Measurements from ENCODE around the gene RASSF3.
A peak's percentile ranks its signal among the peaks of the same experiment; 100 is the strongest.
"Not testable (repeated sequence)": the region's sequence is repeated elsewhere in the genome, so short reads cannot be mapped to it uniquely, and the experiment has no call there.

Gene RASSF3, protein sequence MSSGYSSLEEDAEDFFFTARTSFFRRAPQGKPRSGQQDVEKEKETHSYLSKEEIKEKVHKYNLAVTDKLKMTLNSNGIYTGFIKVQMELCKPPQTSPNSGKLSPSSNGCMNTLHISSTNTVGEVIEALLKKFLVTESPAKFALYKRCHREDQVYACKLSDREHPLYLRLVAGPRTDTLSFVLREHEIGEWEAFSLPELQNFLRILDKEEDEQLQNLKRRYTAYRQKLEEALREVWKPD

DNA sequence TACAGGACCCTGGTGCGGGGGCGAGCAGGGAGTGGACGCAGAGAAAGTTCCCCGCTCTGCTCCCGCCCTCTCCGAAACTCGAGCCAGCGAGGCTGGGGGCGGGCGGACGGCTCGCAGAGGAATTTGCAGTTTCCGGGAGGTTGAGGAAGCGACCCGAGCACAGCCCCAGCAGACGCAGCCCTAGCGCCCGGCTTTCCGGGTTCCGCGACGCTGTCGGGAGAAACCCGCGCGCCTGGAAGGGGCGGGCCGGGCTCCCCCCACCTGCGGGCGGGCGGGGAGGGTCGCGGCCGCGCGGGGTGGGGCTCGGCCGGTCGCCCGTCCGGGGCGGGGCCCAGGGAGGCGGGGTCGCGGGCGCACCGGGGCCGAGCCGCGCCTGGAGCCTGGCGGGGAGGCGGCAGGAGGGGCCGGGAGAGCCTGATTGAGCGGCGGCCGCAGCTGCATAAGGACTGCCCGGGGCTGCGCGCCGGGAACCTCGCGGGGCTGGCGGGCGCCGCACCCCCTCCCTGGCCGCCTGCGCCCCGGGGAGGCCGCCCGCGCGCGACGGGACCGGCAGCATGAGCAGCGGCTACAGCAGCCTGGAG lies at the start of gene RASSF3:
Gene RASSF3, plus strand, starts transcription at position 417 of the 581 bp plus-strand sequence. Its CDS starts 138 bp downstream, at position 555.
- peak; percentile 45 to 55 for DNase-seq (ENCODE audit: low read depth in 2 of 2)

DNA sequence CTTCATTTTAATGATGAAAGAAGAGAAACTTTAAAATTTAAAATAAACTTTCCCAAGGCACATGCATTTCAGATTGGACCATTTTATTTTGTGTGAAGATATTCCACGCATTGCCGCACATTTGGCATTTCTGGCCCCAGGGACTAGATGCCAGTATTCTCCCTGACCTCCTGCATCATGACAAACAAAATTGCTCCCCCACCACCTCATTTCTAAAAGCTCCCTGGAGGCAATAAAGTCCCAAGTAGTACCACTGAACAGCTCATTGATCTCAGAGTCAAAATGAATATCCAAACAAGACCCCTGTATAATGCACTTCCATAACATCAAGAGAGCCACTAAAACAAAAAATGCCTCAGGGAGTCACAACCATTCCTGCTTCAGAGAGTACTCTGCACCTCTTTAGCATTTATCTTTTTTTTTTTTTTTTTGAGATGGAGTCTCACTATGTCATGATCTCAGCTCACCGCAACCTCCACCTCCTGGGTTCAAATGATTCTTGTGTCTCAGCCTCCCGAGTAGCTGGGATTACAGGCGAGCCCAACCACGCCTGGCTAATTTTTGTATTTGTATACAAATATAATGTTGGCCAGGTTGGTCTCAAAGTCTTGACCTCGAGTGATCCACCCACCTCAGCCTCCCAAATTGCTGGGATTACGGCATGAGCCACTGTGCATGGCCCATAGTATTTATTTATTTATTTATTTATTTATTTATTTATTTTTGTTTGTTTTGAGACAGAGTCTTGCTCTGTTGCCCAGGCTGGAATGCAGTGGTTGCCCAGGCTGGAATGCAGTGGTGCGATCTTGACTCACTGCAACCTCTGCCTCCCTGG lies 48.8 kb upstream of the RASSF3 start:
- DNase-seq (ENCODE audit: low read depth in 2 of 2): no peak

DNA sequence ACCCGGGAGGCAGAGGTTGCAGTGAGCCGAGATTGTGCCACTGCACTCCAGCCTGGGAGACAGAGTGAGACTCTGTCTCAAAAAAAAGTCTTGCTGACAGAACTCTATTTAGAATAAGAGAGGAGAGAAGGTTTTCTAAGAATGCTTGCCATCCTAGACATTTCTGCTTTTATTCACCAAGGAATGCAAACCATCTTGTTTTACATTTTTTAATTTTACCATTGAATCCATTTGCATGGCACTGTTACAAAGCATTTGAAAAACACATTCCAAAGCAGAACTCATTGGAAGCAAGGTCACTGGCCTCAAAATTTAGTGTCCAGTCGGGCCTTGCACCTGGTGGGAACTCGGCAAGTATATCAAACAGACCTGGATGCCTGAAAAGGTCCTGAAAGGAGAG lies 44.2 kb upstream of the RASSF3 start:
- no peak for DNase-seq (ENCODE audit: low read depth in 2 of 2)

DNA sequence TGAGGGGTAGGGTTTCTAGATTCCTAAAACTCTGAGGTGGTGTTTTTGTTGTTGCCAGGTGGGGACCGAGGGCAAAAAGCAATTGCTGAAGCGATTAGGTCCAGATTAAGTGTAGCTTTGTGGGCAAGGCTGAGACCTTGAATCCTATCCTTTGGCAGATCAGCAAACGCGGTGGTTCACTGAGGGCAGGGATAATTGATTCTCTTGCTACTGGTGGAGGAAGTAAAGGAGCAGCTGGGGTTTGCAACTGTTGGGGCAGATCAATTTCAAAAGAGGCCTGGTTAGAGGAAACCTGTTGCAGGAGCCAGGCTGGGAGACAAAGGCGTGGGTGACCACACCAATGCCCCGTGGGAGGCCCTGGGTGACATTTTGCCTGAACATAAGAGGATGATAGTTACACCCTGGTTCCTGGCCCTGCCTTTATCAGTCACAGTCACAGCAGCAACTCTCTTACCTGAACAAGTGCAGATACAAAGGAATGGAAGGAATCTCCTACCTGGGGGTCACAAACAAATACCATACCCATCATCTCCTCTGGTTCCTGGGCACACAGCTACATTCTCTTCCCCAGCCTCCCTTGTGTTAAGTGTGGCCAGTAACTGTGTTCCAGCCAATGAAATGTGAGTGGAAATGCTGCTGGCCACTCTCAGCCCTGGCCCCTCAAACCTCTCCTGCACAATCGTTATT lies 43.3 kb upstream of the RASSF3 start:
- DNase-seq (ENCODE audit: low read depth in 2 of 2): no peak

DNA sequence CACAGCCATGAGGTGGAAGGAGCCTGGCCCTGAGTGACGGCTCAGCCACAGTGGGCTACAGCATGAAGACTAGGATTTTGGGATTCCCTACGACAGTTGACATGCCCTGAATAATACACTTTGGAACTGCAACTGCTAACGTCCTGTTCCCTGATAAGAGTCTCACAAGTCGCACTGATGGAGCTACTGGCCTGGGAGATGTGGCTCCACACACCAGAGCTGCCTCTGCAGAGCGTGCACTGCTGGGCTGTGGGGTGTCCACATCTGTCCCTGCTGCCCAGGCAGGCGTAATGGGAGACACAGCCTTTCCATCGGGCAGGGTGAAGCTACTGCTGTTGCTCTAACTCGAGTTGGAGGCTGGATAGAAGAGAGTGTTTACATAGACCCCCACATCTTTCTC lies 42.7 kb upstream of the RASSF3 start:
- DNase-seq (ENCODE audit: low read depth in 2 of 2): no peak

DNA sequence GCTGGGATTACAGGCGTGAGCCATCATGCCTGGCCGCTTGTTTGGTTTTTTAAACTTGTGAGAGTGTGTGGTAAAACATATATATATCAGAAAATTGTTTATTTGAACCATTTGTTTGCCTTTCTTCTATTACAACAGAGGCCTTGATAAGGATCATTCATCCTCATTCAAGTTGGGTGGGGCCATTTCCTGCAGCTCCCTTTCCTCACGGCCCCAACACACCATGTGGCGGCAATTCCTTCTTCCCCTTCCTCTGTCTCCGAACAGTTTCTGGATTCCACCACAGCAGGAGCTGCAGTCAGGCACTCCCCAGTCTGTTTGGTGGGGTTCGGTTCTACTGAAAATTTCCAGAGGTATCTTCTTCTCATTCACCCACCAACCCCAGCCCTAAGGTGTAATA lies 42.0 kb upstream of the RASSF3 start:
- no peak for DNase-seq (ENCODE audit: low read depth in 2 of 2)

DNA sequence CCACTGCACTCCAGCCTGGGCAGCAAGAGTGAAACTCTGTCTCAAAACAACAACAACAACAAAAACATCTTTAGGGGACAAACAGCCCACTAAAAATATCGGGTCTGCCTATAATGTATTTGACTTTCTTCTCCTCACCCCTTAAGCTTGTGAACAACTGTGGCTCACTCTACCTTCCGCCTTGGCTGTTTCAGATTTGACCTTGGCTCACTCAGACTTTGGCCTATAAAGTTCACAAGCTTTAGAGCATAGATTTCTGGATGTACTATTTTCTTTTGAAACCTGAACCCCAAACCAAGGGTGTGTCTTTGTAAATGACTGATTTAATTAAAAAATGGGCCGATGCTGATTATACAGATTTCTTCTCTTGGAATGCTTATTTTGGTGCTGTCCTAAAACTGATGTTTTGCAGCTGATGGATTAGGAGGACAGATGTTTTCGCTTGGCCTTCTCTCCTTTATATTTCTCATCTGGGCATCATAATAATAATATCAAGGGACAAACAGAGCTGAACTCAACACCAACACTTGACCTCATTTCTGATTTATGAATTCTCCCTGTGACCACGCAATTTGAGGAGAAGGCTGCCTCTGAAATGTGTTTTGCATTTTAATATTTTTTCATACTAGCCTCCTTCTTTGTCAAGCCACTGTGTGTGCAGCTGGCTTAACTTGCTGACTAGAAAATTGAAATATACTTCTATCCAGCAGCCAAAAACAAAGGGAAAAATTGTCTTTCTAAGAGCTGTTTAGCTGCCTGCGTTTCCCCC lies 40.2 kb upstream of the RASSF3 start:
- no peak for DNase-seq (ENCODE audit: low read depth in 2 of 2)

DNA sequence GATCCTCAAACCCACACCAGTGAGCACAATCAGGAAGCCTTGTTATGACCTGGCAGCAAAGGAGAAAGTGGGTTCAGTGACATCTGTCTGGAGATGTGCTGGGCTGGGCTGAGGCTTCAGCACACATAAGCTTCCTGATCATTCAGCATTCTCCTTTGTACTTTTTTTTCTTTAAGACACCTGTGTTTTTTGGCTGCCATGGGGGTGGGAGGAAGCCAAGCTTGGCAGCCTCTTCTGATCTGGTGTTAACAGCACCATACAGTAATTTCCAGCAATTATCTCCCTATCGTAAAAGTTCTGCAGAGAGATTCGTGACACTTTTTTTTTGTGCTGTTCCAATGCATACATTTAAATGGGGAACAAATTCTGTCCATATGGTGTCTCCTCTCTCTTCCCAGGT lies 38.9 kb upstream of the RASSF3 start:
- DNase-seq (ENCODE audit: low read depth in 2 of 2): no peak

DNA sequence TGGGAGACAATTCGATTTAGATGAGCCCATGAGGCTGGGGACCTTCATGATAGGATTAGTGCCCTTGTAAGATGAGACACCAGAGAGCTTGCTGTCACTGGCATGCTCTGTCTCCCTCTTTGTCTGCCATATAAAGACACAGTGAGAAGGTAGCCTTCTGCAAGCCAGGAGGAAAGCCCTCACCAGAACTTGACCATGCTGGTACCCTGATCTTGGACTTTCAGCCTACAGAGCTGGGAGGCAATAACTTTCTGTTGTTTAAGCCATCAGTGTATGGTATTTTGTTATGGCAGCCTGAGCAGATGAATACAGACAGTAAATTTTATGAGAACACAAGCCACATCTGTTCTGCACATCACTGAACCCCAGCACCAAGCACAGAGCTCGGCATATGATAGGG lies 38.1 kb upstream of the RASSF3 start:
- DNase-seq (ENCODE audit: low read depth in 2 of 2): no peak

DNA sequence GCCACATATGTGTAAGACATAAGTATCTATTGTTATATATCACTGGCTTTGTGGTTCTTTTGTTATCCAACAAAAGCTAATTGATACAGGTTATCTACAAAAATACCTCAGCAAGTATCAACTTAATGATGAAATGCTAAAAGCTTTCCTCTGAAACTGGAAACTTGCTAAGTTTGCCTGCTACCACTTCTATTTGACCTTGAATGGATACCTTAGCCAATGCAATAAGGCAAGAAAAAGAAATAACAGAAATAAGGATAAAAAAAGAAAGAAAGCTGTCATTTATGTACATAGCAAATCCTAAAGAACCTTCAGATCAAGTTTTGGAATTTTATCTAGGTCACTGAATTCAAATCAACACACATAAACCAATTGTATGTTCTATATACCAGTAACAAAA lies 35.5 kb upstream of the RASSF3 start:
- DNase-seq (ENCODE audit: low read depth in 2 of 2): no peak

DNA sequence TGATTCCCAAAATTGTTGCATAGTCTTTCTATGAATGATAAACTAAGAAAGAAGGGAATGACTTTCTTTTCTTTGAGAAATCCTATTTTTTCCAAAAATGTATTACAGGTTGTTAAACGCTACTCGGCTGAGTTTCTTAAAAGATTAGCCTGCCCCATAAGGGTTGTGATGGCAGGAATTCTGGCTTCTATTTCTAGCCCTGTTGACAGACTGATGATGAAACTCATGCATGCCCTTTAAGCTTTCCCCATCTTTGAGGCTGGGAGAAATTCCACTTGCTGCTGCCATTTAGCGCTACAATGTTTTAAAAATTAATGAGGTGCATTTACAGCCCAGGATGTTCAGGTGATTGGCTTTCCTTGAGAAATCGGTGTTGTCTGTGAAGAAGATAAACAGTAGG lies 33.2 kb upstream of the RASSF3 start:
- DNase-seq (ENCODE audit: low read depth in 2 of 2): no peak

DNA sequence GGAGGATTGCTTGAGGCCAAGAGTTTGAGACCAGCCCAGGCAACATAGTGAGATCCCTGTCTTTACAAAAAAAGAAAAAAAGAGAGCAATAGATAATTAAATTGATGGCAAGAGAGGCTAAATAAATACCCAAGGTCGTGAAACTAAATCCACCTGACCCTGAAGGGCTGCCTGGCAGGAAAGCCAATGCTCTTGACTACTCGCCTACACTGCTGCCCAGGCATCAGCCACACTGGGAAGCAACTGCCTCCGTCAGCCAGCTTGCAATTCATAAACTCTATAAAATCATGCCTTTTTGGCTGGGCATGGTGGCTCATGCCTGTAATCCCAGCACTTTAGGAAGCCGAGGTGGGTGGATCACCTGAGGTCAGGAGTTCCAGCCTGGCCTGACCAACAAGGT lies 31.7 kb upstream of the RASSF3 start:
- no peak for DNase-seq (ENCODE audit: low read depth in 2 of 2)

DNA sequence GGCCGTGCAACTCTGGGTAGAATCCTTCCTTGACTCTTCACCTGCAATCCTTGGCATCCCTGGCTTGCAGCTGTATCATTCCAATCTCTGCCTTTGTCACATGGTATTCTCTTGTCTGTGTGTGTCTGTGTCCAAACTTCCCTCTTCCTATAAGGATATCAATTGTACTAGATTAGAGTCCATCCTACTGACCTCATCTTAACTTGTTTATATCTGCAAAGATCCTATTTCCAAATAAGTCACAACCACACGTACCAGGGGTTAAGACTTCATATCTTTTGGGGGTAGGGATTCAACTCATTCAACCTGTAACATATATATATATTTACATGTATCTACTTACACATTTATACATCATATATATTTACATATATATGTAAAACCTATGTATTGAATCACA lies 29.6 kb upstream of the RASSF3 start:
- no peak for DNase-seq (ENCODE audit: low read depth in 2 of 2)

DNA sequence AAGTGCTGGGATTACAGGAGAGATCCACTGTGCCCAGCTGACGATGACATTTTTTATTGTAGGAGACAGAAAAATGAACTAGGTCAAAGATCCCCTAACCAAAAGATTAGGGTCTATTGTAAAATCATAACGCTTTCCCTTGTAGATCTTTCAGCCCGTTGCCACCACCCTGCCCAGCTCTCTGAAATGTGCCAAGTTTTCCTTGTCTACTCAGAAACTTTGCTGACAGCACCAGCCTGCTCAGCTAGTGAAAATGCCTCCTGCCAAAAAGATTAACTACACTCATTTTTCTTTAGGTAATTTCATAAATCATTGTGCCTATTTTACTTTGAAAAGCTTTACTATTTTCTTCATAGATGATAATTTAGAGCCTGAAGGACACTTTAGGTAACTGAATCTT lies 28.2 kb upstream of the RASSF3 start:
- DNase-seq (ENCODE audit: low read depth in 2 of 2): no peak

DNA sequence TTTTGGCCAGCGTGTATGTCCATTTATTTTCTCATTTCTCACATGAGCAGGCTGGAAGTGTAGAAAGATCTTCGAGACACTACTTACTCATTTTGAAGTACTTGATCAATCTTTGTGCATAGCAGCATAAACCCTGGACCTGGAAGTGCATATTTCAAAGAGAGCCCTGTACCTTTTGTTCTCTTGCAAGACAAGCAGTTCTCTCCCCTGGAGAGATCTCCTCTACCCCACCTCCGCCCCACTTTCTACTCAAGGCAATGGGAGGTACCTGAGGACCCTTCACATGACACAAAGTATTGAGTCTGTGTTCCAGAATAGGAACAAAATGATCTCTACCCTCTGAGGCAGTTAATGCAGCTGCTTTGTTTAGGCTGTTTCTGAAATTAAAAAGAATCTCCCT lies 27.4 kb upstream of the RASSF3 start:
- no peak for DNase-seq (ENCODE audit: low read depth in 2 of 2)

DNA sequence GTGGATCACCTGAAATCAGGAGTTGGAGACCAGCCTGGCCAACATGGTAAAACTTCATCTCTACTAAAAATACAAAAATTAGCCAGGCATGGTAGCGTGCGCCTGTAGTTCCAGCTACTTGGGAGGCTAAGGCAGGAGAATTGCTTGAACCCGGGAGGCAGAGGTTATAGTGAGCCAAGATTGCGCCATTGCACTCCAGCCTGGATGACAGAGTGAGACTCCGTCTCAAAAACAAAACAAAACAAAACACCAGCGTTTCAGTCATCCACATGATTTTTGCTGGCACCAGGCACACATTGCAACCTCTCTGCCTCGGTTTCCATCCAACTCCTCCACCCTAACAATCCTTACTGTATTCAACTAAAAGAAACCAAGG lies 26.9 kb upstream of the RASSF3 start:
- not testable (repeated sequence) for DNase-seq (ENCODE audit: low read depth in 2 of 2)

DNA sequence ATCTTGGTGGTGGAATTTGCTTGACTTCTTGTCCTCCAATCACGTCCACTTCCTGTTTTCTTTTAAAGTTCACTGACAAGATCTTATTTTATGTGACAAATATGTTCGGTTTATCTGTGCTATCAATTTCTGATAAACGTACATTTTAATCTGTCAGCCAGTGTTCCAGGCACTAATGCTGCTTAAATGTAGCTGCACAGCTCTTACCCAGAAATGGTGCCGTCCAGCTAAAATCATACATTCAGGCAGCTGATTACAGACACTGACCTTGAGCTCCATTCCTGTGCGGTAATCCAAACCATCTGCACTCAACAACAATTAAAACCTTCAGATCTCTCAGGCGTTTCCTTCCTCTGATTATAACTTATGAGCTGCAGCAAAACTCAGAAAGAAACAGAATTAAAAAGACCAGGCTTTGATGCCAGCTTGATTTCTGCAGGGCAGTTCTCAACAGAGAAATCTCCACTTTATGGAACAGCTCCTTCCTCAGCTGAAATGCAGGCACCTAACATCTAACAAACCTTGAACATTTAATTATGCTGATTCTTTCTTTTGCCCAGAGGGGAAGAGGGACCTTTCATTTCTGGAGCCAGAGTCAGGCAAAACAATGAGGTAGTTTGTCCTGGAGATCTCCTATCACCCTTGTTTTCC lies 26.4 kb upstream of the RASSF3 start:
- no peak for DNase-seq (ENCODE audit: low read depth in 2 of 2)

DNA sequence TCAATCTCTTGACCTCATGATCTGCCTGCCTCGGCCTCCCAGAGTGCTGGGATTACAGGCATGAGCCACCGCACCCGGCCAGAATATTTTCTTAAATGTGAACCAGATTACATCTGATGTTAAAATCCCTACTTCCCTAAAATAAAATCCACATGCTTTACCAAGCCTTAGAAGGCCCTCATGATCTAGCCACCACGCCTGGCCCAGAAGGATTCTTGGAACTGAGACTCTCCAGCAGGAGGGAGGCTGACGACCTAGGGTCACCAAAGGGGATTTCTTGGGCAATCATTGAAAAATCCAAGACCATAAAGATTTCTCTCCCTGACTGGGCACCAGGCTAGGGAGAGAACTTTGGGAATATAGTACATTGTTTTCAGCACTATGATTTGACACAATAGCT lies 25.2 kb upstream of the RASSF3 start:
- DNase-seq (ENCODE audit: low read depth in 2 of 2): no peak

DNA sequence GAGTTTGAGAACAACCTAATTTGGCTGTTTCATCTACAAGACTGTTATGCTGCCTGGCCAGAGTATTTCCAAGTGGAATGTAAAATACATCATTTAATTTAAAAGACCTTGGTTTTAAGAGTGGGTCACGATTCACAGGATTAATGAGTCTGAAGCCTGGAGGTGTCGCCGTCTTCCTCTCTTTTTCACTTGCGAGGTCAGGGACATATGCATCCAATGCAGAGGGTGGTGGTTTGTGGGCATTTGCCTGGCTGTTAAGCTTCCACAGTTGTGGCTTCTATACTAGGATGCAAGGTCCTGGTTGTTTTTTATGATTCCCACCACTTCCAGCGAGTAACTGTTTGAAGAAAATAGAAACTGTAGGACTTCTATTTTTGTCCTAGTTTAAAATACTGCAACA lies 22.8 kb upstream of the RASSF3 start:
- no peak for DNase-seq (ENCODE audit: low read depth in 2 of 2)

DNA sequence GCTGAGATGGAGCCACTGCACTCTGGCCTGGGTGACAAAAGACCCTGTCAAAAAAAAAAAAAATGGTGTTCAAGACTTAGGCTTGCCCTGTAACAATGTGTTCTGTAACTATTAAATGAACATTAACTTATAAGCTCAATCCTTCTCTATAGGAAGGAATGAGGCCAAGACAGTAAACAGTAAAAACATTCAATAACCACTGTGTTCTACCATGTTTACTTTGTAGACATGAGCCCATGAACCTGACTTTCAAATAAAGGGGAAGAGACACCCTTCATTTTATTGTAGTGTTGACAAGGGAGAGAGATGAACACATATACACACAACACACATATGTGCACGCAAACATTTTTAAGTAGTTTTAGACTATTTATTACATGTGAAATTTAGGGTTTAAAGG lies 20.1 kb upstream of the RASSF3 start:
- DNase-seq (ENCODE audit: low read depth in 2 of 2): no peak
